Activated CD4-positive, alpha-beta T cell treated with anti-CD3 and anti-CD28 coated beads, Interleukin-2, amount 10 ng/mL, durations not matched to agents 24 days and 14 days (primary cell): ENCODE results near the gene PHF11. TPM values are rescaled to one million over a fixed set of nuclear protein-coding genes. Genes with fewer than 3 reads are reported as not detected.
"Not testable (repeated sequence)": the region's sequence is repeated elsewhere in the genome, so short reads cannot be mapped to it uniquely, and the experiment has no call there.

ENCODE experiments used
- DNase-seq: peaks from one replicate; pipeline ENCODE4 v3.0.0; 2022
- H3K27ac Mint-ChIP-seq: one replicate; pipeline ENCODE4 v1.8.0; 2022; ENCODE audit warnings: mild to moderate bottlenecking, mixed read lengths
- H3K27me3 Mint-ChIP-seq: one replicate; pipeline ENCODE4 v1.8.0; 2022; ENCODE audit warnings: mixed read lengths
- H3K36me3 Mint-ChIP-seq: one replicate; pipeline ENCODE4 v1.8.0; 2022; ENCODE audit warnings: low read depth, mild to moderate bottlenecking, mixed read lengths
- H3K4me1 Mint-ChIP-seq: one replicate; pipeline ENCODE4 v1.8.0; 2021; ENCODE audit warnings: mixed read lengths
- H3K4me3 Mint-ChIP-seq: one replicate; pipeline ENCODE4 v1.8.0; 2022; ENCODE audit warnings: mild to moderate bottlenecking, moderate library complexity, mixed read lengths
- H3K9me3 Mint-ChIP-seq: one replicate; pipeline ENCODE4 v1.8.0; 2021; ENCODE audit warnings: mixed read lengths
- intact Hi-C: fragments of 100-400 bp; cut with micrococcal nuclease; formaldehyde crosslinking; loops from one replicate; pipeline ENCODE4 v1.15.1; 2023
- total RNA-seq: library from RNA; stranded (reverse); gene quantifications from 2 replicates; pipeline ENCODE4 v1.2.3, GENCODE V29; 2022

The PHF11 gene
- total RNA-seq, 1 donor from 2014 or later: 60.8 TPM

GRCh38 chr13:49540552-49540951, 44.8 kb downstream of the PHF11 start:
- Mint-ChIP-seq H3K36me3 (peaks cover 35% of the 10 kb centered on the region), H3K9me3 (no peaks in the 10 kb centered on the region), H3K4me3 (peak overlapping the region; percentile 65), H3K27me3 (no peaks in the 10 kb centered on the region), H3K4me1 (peaks cover 18% of the 10 kb centered on the region), H3K27ac (peak overlapping the region; percentile 65)
- intact Hi-C loops: loop anchor here (5.0 kb wide), 1 partner anchor 43 kb away; the partner anchor contains the start of gene PHF11
- peak; percentile 72 for DNase-seq

GRCh38 chr13:49543656-49544055, 47.9 kb downstream of the PHF11 start:
- no peak for DNase-seq
- H3K4me3 Mint-ChIP-seq: no peak overlapping the region
- H3K36me3 Mint-ChIP-seq: peaks cover 43% of the 10 kb centered on the region
- no peaks in the 10 kb centered on the region for H3K27me3 Mint-ChIP-seq
- peaks cover 25% of the 10 kb centered on the region for H3K4me1 Mint-ChIP-seq
- no peaks in the 10 kb centered on the region for H3K9me3 Mint-ChIP-seq
- intact Hi-C loops: loop anchor here (5.0 kb wide), 1 partner anchor 46 kb away; the partner anchor contains the start of gene PHF11
- H3K27ac Mint-ChIP-seq: no peak overlapping the region

GRCh38 chr13:49545661-49546060, 49.9 kb downstream of the PHF11 start:
- Mint-ChIP-seq H3K4me3 (no peak overlapping the region), H3K36me3 (peaks cover 36% of the 10 kb centered on the region), H3K27ac (no peak overlapping the region)

GRCh38 chr13:49546561-49546960, 50.8 kb downstream of the PHF11 start:
- intact Hi-C loops: no loop called here
- Mint-ChIP-seq H3K9me3 (no peaks in the 10 kb centered on the region), H3K4me1 (peaks cover 7% of the 10 kb centered on the region)

More at GRCh38 chr13:49545661-49546060, 49.9 kb downstream of the PHF11 start:
- no peak for DNase-seq
- Mint-ChIP-seq H3K4me1 (peaks cover 11% of the 10 kb centered on the region), H3K9me3 (no peaks in the 10 kb centered on the region), H3K27me3 (no peaks in the 10 kb centered on the region)
- intact Hi-C loops: no loop called here

GRCh38 chr13:49549289-49549688, 53.5 kb downstream of the PHF11 start:
- no peaks in the 10 kb centered on the region for H3K27me3 Mint-ChIP-seq

More at GRCh38 chr13:49546561-49546960, 50.8 kb downstream of the PHF11 start:
- Mint-ChIP-seq H3K36me3 (peaks cover 38% of the 10 kb centered on the region), H3K4me3 (no peak overlapping the region), H3K27ac (no peak overlapping the region), H3K27me3 (no peaks in the 10 kb centered on the region)
- no peak for DNase-seq

GRCh38 chr13:49550942-49551644, 55.3 kb downstream of the PHF11 start:
- H3K36me3 Mint-ChIP-seq: peaks cover 33% of the 10 kb centered on the region
- no peaks in the 10 kb centered on the region for H3K9me3 Mint-ChIP-seq
- no peaks in the 10 kb centered on the region for H3K27me3 Mint-ChIP-seq
- H3K4me1 Mint-ChIP-seq: peaks cover 3% of the 10 kb centered on the region
- no peak overlapping the region for H3K4me3 Mint-ChIP-seq
- intact Hi-C loops: no loop called here
- DNase-seq: no peak
- H3K27ac Mint-ChIP-seq: no peak overlapping the region

More at GRCh38 chr13:49549289-49549688, 53.5 kb downstream of the PHF11 start:
- Mint-ChIP-seq H3K27ac (no peak overlapping the region), H3K4me3 (no peak overlapping the region), H3K4me1 (peaks cover 7% of the 10 kb centered on the region), H3K36me3 (peaks cover 39% of the 10 kb centered on the region), H3K9me3 (no peaks in the 10 kb centered on the region)
- DNase-seq: no peak
- intact Hi-C loops: no loop called here

- no peaks in the 10 kb centered on the region for H3K27me3 Mint-ChIP-seq
- H3K27ac Mint-ChIP-seq: no peak overlapping the region
- DNase-seq: no peak
- no peak overlapping the region for H3K4me3 Mint-ChIP-seq
- no peaks in the 10 kb centered on the region for H3K4me1 Mint-ChIP-seq
- peaks cover 34% of the 10 kb centered on the region for H3K36me3 Mint-ChIP-seq
- H3K9me3 Mint-ChIP-seq: no peaks in the 10 kb centered on the region
- intact Hi-C loops: no loop called here
These were observed 58.1 kb downstream of the PHF11 start for GRCh38 chr13:49553888-49554287.

GRCh38 chr13:49554387-49554786, 58.6 kb downstream of the PHF11 start:
- no peaks in the 10 kb centered on the region for H3K9me3 Mint-ChIP-seq
- no peaks in the 10 kb centered on the region for H3K4me1 Mint-ChIP-seq
- peaks cover 38% of the 10 kb centered on the region for H3K36me3 Mint-ChIP-seq
- no peak for DNase-seq
- H3K4me3 Mint-ChIP-seq: no peak overlapping the region
- H3K27ac Mint-ChIP-seq: no peak overlapping the region
- H3K27me3 Mint-ChIP-seq: no peaks in the 10 kb centered on the region
- intact Hi-C loops: no loop called here

- intact Hi-C loops: no loop called here
- H3K36me3 Mint-ChIP-seq: peaks cover 42% of the 10 kb centered on the region
- peaks cover 4% of the 10 kb centered on the region for H3K4me1 Mint-ChIP-seq
These were observed 63.3 kb downstream of the PHF11 start for GRCh38 chr13:49559006-49559405.

GRCh38 chr13:49560270-49561061, 64.7 kb downstream of the PHF11 start:
- H3K36me3 Mint-ChIP-seq: peaks cover 39% of the 10 kb centered on the region
- no peak overlapping the region for H3K4me3 Mint-ChIP-seq
- intact Hi-C loops: no loop called here
- H3K9me3 Mint-ChIP-seq: no peaks in the 10 kb centered on the region
- no peaks in the 10 kb centered on the region for H3K27me3 Mint-ChIP-seq
- no peak overlapping the region for H3K27ac Mint-ChIP-seq
- peaks cover 4% of the 10 kb centered on the region for H3K4me1 Mint-ChIP-seq
- DNase-seq: no peak

More at GRCh38 chr13:49559006-49559405, 63.3 kb downstream of the PHF11 start:
- no peak for DNase-seq
- H3K27me3 Mint-ChIP-seq: no peaks in the 10 kb centered on the region
- H3K27ac Mint-ChIP-seq: no peak overlapping the region
- no peaks in the 10 kb centered on the region for H3K9me3 Mint-ChIP-seq
- H3K4me3 Mint-ChIP-seq: no peak overlapping the region

- peaks cover 4% of the 10 kb centered on the region for H3K4me1 Mint-ChIP-seq
- no peaks in the 10 kb centered on the region for H3K9me3 Mint-ChIP-seq
- no peak overlapping the region for H3K27ac Mint-ChIP-seq
- no peak overlapping the region for H3K4me3 Mint-ChIP-seq
- no peak for DNase-seq
- H3K27me3 Mint-ChIP-seq: no peaks in the 10 kb centered on the region
- intact Hi-C loops: no loop called here
- H3K36me3 Mint-ChIP-seq: peaks cover 39% of the 10 kb centered on the region
These were observed 65.3 kb downstream of the PHF11 start for GRCh38 chr13:49561062-49561410.

GRCh38 chr13:49563516-49563915, 67.8 kb downstream of the PHF11 start:
- H3K9me3 Mint-ChIP-seq: no peaks in the 10 kb centered on the region
- H3K36me3 Mint-ChIP-seq: peaks cover 44% of the 10 kb centered on the region
- no peak overlapping the region for H3K27ac Mint-ChIP-seq
- H3K27me3 Mint-ChIP-seq: no peaks in the 10 kb centered on the region
- no peak for DNase-seq
- no peak overlapping the region for H3K4me3 Mint-ChIP-seq
- peaks cover 6% of the 10 kb centered on the region for H3K4me1 Mint-ChIP-seq
- intact Hi-C loops: no loop called here

GRCh38 chr13:49565461-49565860, 69.7 kb downstream of the PHF11 start:
- H3K27ac Mint-ChIP-seq, H3K9me3 Mint-ChIP-seq, intact Hi-C loops, DNase-seq, H3K4me3 Mint-ChIP-seq, H3K27me3 Mint-ChIP-seq: not testable (repeated sequence)
- Mint-ChIP-seq H3K36me3 (peaks cover 31% of the 10 kb centered on the region), H3K4me1 (peaks cover 17% of the 10 kb centered on the region)

- H3K9me3 Mint-ChIP-seq: no peaks in the 10 kb centered on the region
- peaks cover 25% of the 10 kb centered on the region for H3K36me3 Mint-ChIP-seq
- no peak overlapping the region for H3K27ac Mint-ChIP-seq
- peaks cover 18% of the 10 kb centered on the region for H3K4me1 Mint-ChIP-seq
- intact Hi-C loops: no loop called here
- no peak for DNase-seq
- no peak overlapping the region for H3K4me3 Mint-ChIP-seq
- no peaks in the 10 kb centered on the region for H3K27me3 Mint-ChIP-seq
These were observed 70.7 kb downstream of the PHF11 start for GRCh38 chr13:49566461-49566860.
